GM18870 (cell line): Measurements from ENCODE around the gene RAMAC.
"Not testable (repeated sequence)": the region's sequence is repeated elsewhere in the genome, so short reads cannot be mapped to it uniquely, and the experiment has no call there.

Experiments used
- ATAC-seq: cut with Tn5 transposase; IDR thresholded peaks from one replicate; pipeline ENCODE4 v1.9.1; 2021; ENCODE audit warnings: moderate library complexity; ENCODE audit not compliant: unreplicated experiment

The RAMAC gene

GRCh38 chr15:83012076-83012426 is 26.0 kb downstream of the RAMAC start:
- no peak for ATAC-seq

GRCh38 chr15:83012636-83013035 is 26.6 kb downstream of the RAMAC start:
- no peak for ATAC-seq

- ATAC-seq: no peak
Measured at GRCh38 chr15:83014205-83014653, 28.2 kb downstream of the RAMAC start.

DNA sequence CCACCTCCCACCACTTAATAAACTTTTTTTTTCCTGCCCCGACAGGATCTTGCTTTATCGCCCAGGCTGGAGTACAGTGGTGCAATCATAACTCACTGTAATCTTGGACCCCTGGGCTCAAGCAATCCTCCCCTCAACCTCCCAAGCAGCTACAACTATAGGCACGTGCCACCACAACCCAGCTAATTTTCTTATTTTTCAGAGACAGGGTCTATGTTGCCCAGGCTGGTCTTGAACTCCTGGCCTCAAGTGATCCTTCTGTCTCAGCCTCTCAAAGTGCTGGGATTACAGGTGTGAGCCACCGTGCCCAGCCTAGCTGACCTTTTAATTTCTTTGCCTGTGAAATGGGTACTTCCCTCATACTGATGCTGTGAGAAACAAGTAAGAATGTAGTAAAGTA is 29.4 kb downstream of the RAMAC start:
- no peak for ATAC-seq

GRCh38 chr15:83016906-83017305 is 30.9 kb downstream of the RAMAC start:
- ATAC-seq: no peak

GRCh38 chr15:83018436-83018835 is 32.4 kb downstream of the RAMAC start:
- no peak for ATAC-seq

- ATAC-seq: no peak
Measured at GRCh38 chr15:83030021-83030420, 44.0 kb downstream of the RAMAC start.

DNA sequence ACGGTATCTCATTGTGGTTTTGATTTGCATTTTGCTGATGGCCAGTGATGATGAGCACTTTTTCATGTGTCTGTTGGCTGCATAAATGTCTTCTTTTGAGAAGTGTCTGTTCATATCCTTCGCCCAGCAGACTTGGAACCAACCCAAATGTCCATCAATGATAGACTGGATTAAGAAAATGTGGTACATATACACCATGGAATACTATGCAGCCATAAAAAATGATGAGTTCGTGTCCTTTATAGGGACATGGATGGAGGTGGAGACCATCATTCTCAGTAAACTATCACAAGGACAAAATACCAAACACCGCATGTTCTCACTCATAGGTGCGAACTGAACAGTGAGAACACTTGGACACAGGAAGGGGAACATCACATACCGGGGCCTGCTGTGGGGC is 45.2 kb downstream of the RAMAC start:
- ATAC-seq: not testable (repeated sequence)

DNA sequence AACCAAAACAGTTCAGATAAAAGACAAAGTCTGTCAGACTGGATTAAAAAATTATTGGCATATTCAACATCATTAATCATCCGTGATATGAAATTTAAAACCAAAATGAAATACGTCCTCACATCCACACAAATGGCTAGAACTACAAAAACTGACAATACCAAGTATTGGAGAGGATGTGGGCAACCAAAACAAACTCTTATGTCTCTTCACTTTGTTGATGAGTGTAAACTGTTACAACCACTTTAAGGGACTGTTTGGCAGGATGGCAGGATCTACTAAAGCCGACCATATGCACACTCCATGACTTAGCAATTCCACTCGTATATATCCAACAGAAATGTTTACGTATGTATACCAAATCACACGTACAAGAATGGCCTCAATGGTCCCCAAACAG is 50.2 kb downstream of the RAMAC start:
- no peak for ATAC-seq

- no peak for ATAC-seq
Measured at GRCh38 chr15:83039206-83039605, 53.2 kb downstream of the RAMAC start.
